GM18505 (cell line): ENCODE data around the gene SMIM30.
"Not testable (repeated sequence)": the region's sequence is repeated elsewhere in the genome, so short reads cannot be mapped to it uniquely, and the experiment has no call there.

ENCODE experiments used
- ATAC-seq: cut with Tn5 transposase; IDR thresholded peaks from one replicate; pipeline ENCODE4 v1.9.1; 2021; ENCODE audit not compliant: unreplicated experiment
- POLR2A ChIP-seq: IDR thresholded peaks from 4 replicates; pipeline ENCODE4 v1.6.1; 2011; ENCODE audit warnings: borderline replicate concordance; ENCODE audit not compliant: insufficient read depth, insufficient read length; ENCODE audit errors: extremely low read depth

The SMIM30 gene

GRCh38 chr7:113118074-113118959 is at the start of gene SMIM30:
Gene SMIM30 (minus strand): TSS chr7:113118554. CDS start chr7:113117578, 976 bp downstream.
- peak; percentile 90 for TF ChIP-seq POLR2A
- peak; percentile 99 for ATAC-seq

GRCh38 chr7:113166176-113166575 is 47.8 kb upstream of the SMIM30 start:
- ATAC-seq = not testable (repeated sequence)

- TF ChIP-seq POLR2A = no peak
- ATAC-seq = no peak
Measured at GRCh38 chr7:113161050-113161449, 42.7 kb upstream of the SMIM30 start.

- no peak for TF ChIP-seq POLR2A
- peak; percentile 66 for ATAC-seq
Measured at GRCh38 chr7:113159746-113160339, 41.5 kb upstream of the SMIM30 start.

GRCh38 chr7:113158756-113159155 is 40.4 kb upstream of the SMIM30 start:
- ATAC-seq = no peak
- no peak for TF ChIP-seq POLR2A

- no peak for ATAC-seq
- no peak for TF ChIP-seq POLR2A
Measured at GRCh38 chr7:113154117-113154516, 35.8 kb upstream of the SMIM30 start.

GRCh38 chr7:113144817-113145216 is 26.5 kb upstream of the SMIM30 start:
- no peak for ATAC-seq
- TF ChIP-seq POLR2A = no peak

- TF ChIP-seq POLR2A = no peak
- ATAC-seq = peak; percentile 63
Measured at GRCh38 chr7:113143486-113144257, 25.3 kb upstream of the SMIM30 start.

GRCh38 chr7:113142385-113143119 is 24.2 kb upstream of the SMIM30 start:
- TF ChIP-seq POLR2A = no peak
- peak; percentile 66 for ATAC-seq

- peak; percentile 11 for ATAC-seq
Measured at GRCh38 chr7:113141803-113142202, 23.4 kb upstream of the SMIM30 start.

GRCh38 chr7:113140956-113141355 is 22.6 kb upstream of the SMIM30 start:
- TF ChIP-seq POLR2A = no peak
- ATAC-seq = no peak

More at GRCh38 chr7:113141803-113142202, 23.4 kb upstream of the SMIM30 start:
- TF ChIP-seq POLR2A = no peak

GRCh38 chr7:113137241-113137640 is 18.9 kb upstream of the SMIM30 start:
- no peak for TF ChIP-seq POLR2A
- no peak for ATAC-seq

- no peak for TF ChIP-seq POLR2A
- no peak for ATAC-seq
Measured at GRCh38 chr7:113134025-113134424, 15.7 kb upstream of the SMIM30 start.
